Frontal cortex (tissue), 1 donor: ENCODE results near the gene KCNJ5. TPM values are rescaled to one million over a fixed set of nuclear protein-coding genes. Genes with fewer than 3 reads are reported as not detected.

Experiments used
- total RNA-seq: library from RNA; depleted of rRNA; stranded (reverse); fragments of >200 nt; gene quantifications from one replicate; pipeline ENCODE4 v1.2.3, GENCODE V29; 2014

KCNJ5 gene
- total RNA-seq, 1 donor from 2014 or later = 0.82 TPM

Other genes starting within 250 kb of the KCNJ5 start
- gene FLI1, start 197.3 kb upstream of the KCNJ5 start, total RNA-seq = 3.7 TPM
- not detected for gene KCNJ1, start 24.1 kb upstream of the KCNJ5 start, total RNA-seq
- 0.41 TPM for gene TP53AIP1, start 51.5 kb downstream of the KCNJ5 start, total RNA-seq